Uterus (tissue), 4 donors: ENCODE data around the gene TKFC. TPM values are rescaled to one million over a fixed set of nuclear protein-coding genes. Genes with fewer than 3 reads are reported as not detected.

Experiments used
- DNase-seq, 2 donors: peaks; one replicate each; pipeline ENCODE4 v3.0.0-alpha.2; 2019 to 2020
- H3K27ac ChIP-seq, 2 donors: fragments of 200-600 bp; sonication (generic); 1 replicate in 1 of 2; 2 replicates in 1 of 2; pipeline ENCODE4 v1.5.1; 2016 to 2018
- H3K27me3 ChIP-seq, 2 donors: fragments of 200-600 bp; sonication (generic); one replicate each; pipeline ENCODE4 v1.5.1; 2018 to 2019; ENCODE audit warnings: control low read depth in 1 of 2
- H3K36me3 ChIP-seq, 2 donors: fragments of 200-600 bp; sonication (generic); one replicate each; pipeline ENCODE4 v1.5.1; 2019; ENCODE audit warnings: control low read depth in 1 of 2
- H3K4me1 ChIP-seq, 2 donors: fragments of 200-600 bp; sonication (generic); one replicate each; pipeline ENCODE4 v1.5.1; 2018 to 2019; ENCODE audit warnings: control low read depth in 1 of 2
- H3K4me3 ChIP-seq, 2 donors: fragments of 200-600 bp; sonication (generic); 1 replicate in 1 of 2; 2 replicates in 1 of 2; pipeline ENCODE4 v1.5.1; 2018 to 2019; ENCODE audit warnings: mild to moderate bottlenecking in 1 of 2
- H3K9me3 ChIP-seq, 2 donors: fragments of 200-600 bp; sonication (generic); one replicate each; pipeline ENCODE4 v1.5.1; 2019; ENCODE audit warnings: control low read depth in 1 of 2
- CTCF ChIP-seq, 4 experiments: fragments of 200-600 bp in 2 of 4; fragments of 450-650 bp in 2 of 4; sonication (generic) in 2 of 4; IDR thresholded peaks; one replicate each; pipeline ENCODE4 v1.5.1; 2016 to 2019; ENCODE audit warnings: antibody characterized with exemption in 4 of 4, mild to moderate bottlenecking in 2 of 4, moderate library complexity in 1 of 4
- POLR2A ChIP-seq, 2 donors: fragments of 450-650 bp; IDR thresholded peaks; one replicate each; pipeline ENCODE4 v1.6.1; 2016; ENCODE audit warnings: antibody characterized with exemption in 2 of 2, mild to moderate bottlenecking in 1 of 2, moderate library complexity in 1 of 2
- intact Hi-C: fragments of 100-400 bp; cut with DNase I; formaldehyde crosslinking; loops from one replicate; pipeline ENCODE4 v1.15.1; 2023; ENCODE audit warnings: low total_unique reads
- total RNA-seq, 4 donors: library from RNA; depleted of rRNA in 3 of 4; stranded (reverse); fragments of >200 nt in 3 of 4; gene quantifications; one replicate each; pipeline versions ENCODE4 v1.1.0 to v1.2.4, GENCODE V29; 2014 to 2023
- donor health status: DM: yes; HTN: yes; CAD: no.

Gene TKFC
- total RNA-seq, 4 donors from 2014 or later = 3.6 to 28.5 (median 11.9) TPM

GRCh38 chr11:61343792-61344745 lies 11.0 kb downstream of the TKFC start:
- no peaks in the 10 kb centered on the region for H3K36me3 ChIP-seq
- H3K27me3 ChIP-seq = no peaks in the 10 kb centered on the region
- TF ChIP-seq CTCF (IDR thresholded peaks at IDR 0.05) (no peak), POLR2A (IDR thresholded peaks at IDR 0.05) (no peak)
- H3K9me3 ChIP-seq = no peaks in the 10 kb centered on the region
- no peak overlapping the region for H3K27ac ChIP-seq
- no peaks in the 10 kb centered on the region for H3K4me1 ChIP-seq
- DNase-seq = no peak
- intact Hi-C loops = no loop called here
- no peak overlapping the region for H3K4me3 ChIP-seq

GRCh38 chr11:61345170-61345610 lies 12.2 kb downstream of the TKFC start:
- no peaks in the 10 kb centered on the region for H3K27me3 ChIP-seq
- no peaks in the 10 kb centered on the region for H3K9me3 ChIP-seq
- no peak for TF ChIP-seq CTCF (IDR thresholded peaks at IDR 0.05)
- no peak for TF ChIP-seq POLR2A (IDR thresholded peaks at IDR 0.05)
- no peak for DNase-seq
- H3K36me3 ChIP-seq = no peaks in the 10 kb centered on the region
- no peaks in the 10 kb centered on the region for H3K4me1 ChIP-seq
- peak overlapping the region; percentile 40 to 56 for H3K27ac ChIP-seq
- no peak overlapping the region for H3K4me3 ChIP-seq
- intact Hi-C loops = no loop called here

GRCh38 chr11:61345954-61346843 lies 13.2 kb downstream of the TKFC start:
- DNase-seq = no peak
- Histone ChIP-seq H3K27ac (peak overlapping the region in 1 of 2 donors; percentile 40), H3K27me3 (no peaks in the 10 kb centered on the region), H3K4me3 (no peak overlapping the region), H3K4me1 (no peaks in the 10 kb centered on the region), H3K36me3 (no peaks in the 10 kb centered on the region), H3K9me3 (no peaks in the 10 kb centered on the region)
- intact Hi-C loops = no loop called here
- TF ChIP-seq POLR2A (IDR thresholded peaks at IDR 0.05) (no peak), CTCF (IDR thresholded peaks at IDR 0.05) (no peak)

- peak in 1 of 2 donors; percentile 57 for DNase-seq
- Histone ChIP-seq H3K4me1 (no peaks in the 10 kb centered on the region), H3K36me3 (no peaks in the 10 kb centered on the region), H3K27me3 (no peaks in the 10 kb centered on the region), H3K9me3 (no peaks in the 10 kb centered on the region), H3K27ac (peak overlapping the region in 1 of 2 donors; percentile 49), H3K4me3 (no peak overlapping the region)
- TF ChIP-seq CTCF (IDR thresholded peaks at IDR 0.05) (no peak), POLR2A (IDR thresholded peaks at IDR 0.05) (no peak)
- intact Hi-C loops = no loop called here
These were observed 15.0 kb downstream of the TKFC start for GRCh38 chr11:61347916-61348461.
